Globus pallidus (tissue), 1 donor: ENCODE data around the gene FOXB1.

Experiments used
- DNase-seq: peaks from one replicate; pipeline ENCODE4 v3.0.0-alpha.2; 2015; ENCODE audit warnings: low spot score

FOXB1 gene

GRCh38 chr15:59998950-59999611 lies 5.0 kb upstream of the FOXB1 start:
- no peak for DNase-seq

- no peak for DNase-seq
Measured at GRCh38 chr15:59999612-60000112, 4.4 kb upstream of the FOXB1 start.

- no peak for DNase-seq
Measured at GRCh38 chr15:60000113-60000823, 3.8 kb upstream of the FOXB1 start.

GRCh38 chr15:60000824-60001609 lies 3.1 kb upstream of the FOXB1 start:
- DNase-seq: no peak

GRCh38 chr15:60001610-60002527 lies 2.2 kb upstream of the FOXB1 start:
- no peak for DNase-seq

GRCh38 chr15:60002528-60003218 lies 1.4 kb upstream of the FOXB1 start:
- DNase-seq: no peak

- no peak for DNase-seq
Measured at GRCh38 chr15:60003243-60004008, 685 bp upstream of the FOXB1 start.

- DNase-seq: no peak
Measured at GRCh38 chr15:60004846-60005351, 788 bp downstream of the FOXB1 start.

GRCh38 chr15:60005352-60006202 lies 1.5 kb downstream of the FOXB1 start:
- DNase-seq: no peak

- no peak for DNase-seq
Measured at GRCh38 chr15:60006203-60006862, 2.2 kb downstream of the FOXB1 start.

- DNase-seq: no peak
Measured at GRCh38 chr15:60006873-60007272, 2.8 kb downstream of the FOXB1 start.

- DNase-seq: no peak
Measured at GRCh38 chr15:60009124-60009960, 5.2 kb downstream of the FOXB1 start.

- no peak for DNase-seq
Measured at GRCh38 chr15:60009980-60010732, 6.0 kb downstream of the FOXB1 start.

- no peak for DNase-seq
Measured at GRCh38 chr15:60010858-60011257, 6.7 kb downstream of the FOXB1 start.

- no peak for DNase-seq
Measured at GRCh38 chr15:60012695-60013094, 8.6 kb downstream of the FOXB1 start.

- no peak for DNase-seq
Measured at GRCh38 chr15:60017538-60018520, 13.7 kb downstream of the FOXB1 start.
